DND-41 (cell line): Measurements from ENCODE around the gene TYMS.
"Not testable (repeated sequence)": the region's sequence is repeated elsewhere in the genome, so short reads cannot be mapped to it uniquely, and the experiment has no call there.

Experiments
- ATAC-seq: fragments of 200-7000 bp; cut with Tn5 transposase; 3 replicates; pipeline ENCODE4 v1.9.1; 2021; ENCODE audit warnings: low read depth; ENCODE audit not compliant: insufficient read depth
- DNase-seq: peaks from one replicate; pipeline ENCODE4 v3.0.0-alpha.2; 2020
- H2AFZ ChIP-seq: 2 replicates; pipeline ENCODE4 v1.6.0; 2012; ENCODE audit warnings: low read depth, low read length
- H3K27ac ChIP-seq: 2 replicates; pipeline ENCODE4 v1.5.1; 2012; ENCODE audit warnings: low read length, inconsistent platforms
- H3K27me3 ChIP-seq: fragments of 200-600 bp; sonication (generic); 2 replicates; pipeline ENCODE4 v1.6.0; 2012; ENCODE audit warnings: low read length, mild to moderate bottlenecking, inconsistent platforms; ENCODE audit not compliant: insufficient read depth, poor library complexity
- H3K36me3 ChIP-seq: 2 replicates; pipeline ENCODE4 v1.5.1; 2012; ENCODE audit warnings: low read length, inconsistent platforms; ENCODE audit not compliant: insufficient read depth
- H3K4me1 ChIP-seq: 2 replicates; pipeline ENCODE4 v1.5.1; 2012; ENCODE audit warnings: mild to moderate bottlenecking, low read length; ENCODE audit not compliant: insufficient read depth
- H3K4me2 ChIP-seq: 2 replicates; pipeline ENCODE4 v1.6.0; 2012; ENCODE audit warnings: mild to moderate bottlenecking, moderate library complexity, low read length, inconsistent platforms; ENCODE audit not compliant: insufficient read depth
- H3K4me3 ChIP-seq, 2 experiments: fragments of 200-600 bp in 1 of 2; shearing (Covaris generic) in 1 of 2; 2 replicates each; pipeline ENCODE4 v1.5.1; 2012 to 2016; ENCODE audit warnings: inconsistent platforms in 2 of 2, low read length in 2 of 2, mild to moderate bottlenecking in 2 of 2, low read depth in 1 of 2, moderate library complexity in 1 of 2
- H3K79me2 ChIP-seq: 2 replicates; pipeline ENCODE4 v1.6.0; 2012; ENCODE audit warnings: low read length, inconsistent platforms; ENCODE audit not compliant: insufficient read depth
- H3K9ac ChIP-seq: 2 replicates; pipeline ENCODE4 v1.6.0; 2012; ENCODE audit warnings: low read depth, mild to moderate bottlenecking, inconsistent platforms, low read length, moderate library complexity
- H3K9me3 ChIP-seq: 2 replicates; pipeline ENCODE4 v1.5.1; 2012; ENCODE audit warnings: low read length, moderate library complexity, mild to moderate bottlenecking, inconsistent platforms; ENCODE audit not compliant: insufficient read depth, severe bottlenecking
- H4K20me1 ChIP-seq: 2 replicates; pipeline ENCODE4 v1.6.0; 2012; ENCODE audit warnings: low read length; ENCODE audit not compliant: insufficient read depth
- EZH2 ChIP-seq: IDR thresholded peaks from 3 replicates; pipeline ENCODE4 v1.6.1; 2012; ENCODE audit warnings: borderline replicate concordance, low read depth, mild to moderate bottlenecking, moderate library complexity, low read length, inconsistent platforms; ENCODE audit not compliant: severe bottlenecking
- TF ChIP-seq, protein P1 (sequence below): IDR thresholded peaks from 2 replicates; pipeline ENCODE4 v1.5.1; 2012; ENCODE audit warnings: borderline replicate concordance, low read length, moderate library complexity, mild to moderate bottlenecking; ENCODE audit not compliant: poor library complexity, severe bottlenecking; ENCODE audit errors: extremely low read depth

The TYMS gene

DNA sequence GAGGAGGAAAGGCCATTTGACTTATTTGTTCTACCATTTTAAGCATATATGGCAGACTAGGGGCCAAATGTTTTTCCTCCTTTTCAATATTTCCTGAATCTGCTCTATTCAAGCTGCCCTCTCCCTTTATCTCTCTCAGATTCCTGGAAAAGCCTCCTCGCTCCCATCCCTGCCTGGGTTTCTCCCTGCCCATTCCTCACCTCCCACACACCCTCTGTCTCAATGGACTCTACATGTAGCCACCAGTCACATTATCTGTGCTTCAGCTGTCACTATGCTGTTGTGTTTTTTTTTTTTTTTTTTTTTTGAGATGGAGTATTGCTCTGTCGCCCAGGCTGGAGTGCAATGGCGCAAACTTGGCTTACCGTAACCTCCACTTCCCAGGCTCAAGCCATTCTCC lies 22.9 kb downstream of the TYMS start:
- H3K4me2 ChIP-seq = no peak overlapping the region
- TF ChIP-seq, protein P1, sequence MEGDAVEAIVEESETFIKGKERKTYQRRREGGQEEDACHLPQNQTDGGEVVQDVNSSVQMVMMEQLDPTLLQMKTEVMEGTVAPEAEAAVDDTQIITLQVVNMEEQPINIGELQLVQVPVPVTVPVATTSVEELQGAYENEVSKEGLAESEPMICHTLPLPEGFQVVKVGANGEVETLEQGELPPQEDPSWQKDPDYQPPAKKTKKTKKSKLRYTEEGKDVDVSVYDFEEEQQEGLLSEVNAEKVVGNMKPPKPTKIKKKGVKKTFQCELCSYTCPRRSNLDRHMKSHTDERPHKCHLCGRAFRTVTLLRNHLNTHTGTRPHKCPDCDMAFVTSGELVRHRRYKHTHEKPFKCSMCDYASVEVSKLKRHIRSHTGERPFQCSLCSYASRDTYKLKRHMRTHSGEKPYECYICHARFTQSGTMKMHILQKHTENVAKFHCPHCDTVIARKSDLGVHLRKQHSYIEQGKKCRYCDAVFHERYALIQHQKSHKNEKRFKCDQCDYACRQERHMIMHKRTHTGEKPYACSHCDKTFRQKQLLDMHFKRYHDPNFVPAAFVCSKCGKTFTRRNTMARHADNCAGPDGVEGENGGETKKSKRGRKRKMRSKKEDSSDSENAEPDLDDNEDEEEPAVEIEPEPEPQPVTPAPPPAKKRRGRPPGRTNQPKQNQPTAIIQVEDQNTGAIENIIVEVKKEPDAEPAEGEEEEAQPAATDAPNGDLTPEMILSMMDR = no peak
- TF ChIP-seq EZH2 = no peak
- no peaks in the 10 kb centered on the region for H3K9me3 ChIP-seq
- H3K79me2 ChIP-seq = no peaks in the 10 kb centered on the region
- peak overlapping the region; percentile 90 for H3K27ac ChIP-seq
- peaks cover 44% of the 10 kb centered on the region for H3K4me1 ChIP-seq
- no peak for ATAC-seq
- H4K20me1 ChIP-seq = 0 out of 2 replicates have a peak, but pooled peaks cover under 1% of the 10 kb centered on the region
- peaks cover 34% of the 10 kb centered on the region for H3K36me3 ChIP-seq
- no peaks in the 10 kb centered on the region for H3K27me3 ChIP-seq
- no peak overlapping the region for H3K4me3 ChIP-seq
- H3K9ac ChIP-seq = no peak overlapping the region; the same call in 1 of the 2 replicates
- no peak overlapping the region for H2AFZ ChIP-seq
- no peak for DNase-seq

DNA sequence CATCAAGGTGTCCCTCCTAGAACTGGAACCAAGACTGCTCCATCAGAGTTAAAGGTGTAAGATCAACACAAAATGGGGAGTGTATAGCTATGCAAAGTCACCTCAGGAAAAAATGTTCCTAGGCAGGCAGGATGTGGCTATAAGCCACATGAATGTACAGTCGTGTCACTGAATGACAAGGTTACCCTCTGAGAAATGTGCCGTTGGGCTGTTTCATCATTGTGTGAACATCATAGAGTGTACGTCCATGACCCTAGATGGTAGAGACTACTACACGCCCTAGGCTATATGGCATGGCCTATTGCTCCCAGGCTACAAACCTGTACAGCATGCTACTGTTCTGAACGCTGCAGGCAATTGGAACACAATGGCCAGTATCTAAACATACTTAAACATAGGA lies 24.5 kb downstream of the TYMS start:
- Histone ChIP-seq H3K36me3 (peaks cover 18% of the 10 kb centered on the region), H3K27ac (peak overlapping the region; percentile 90)

DNA sequence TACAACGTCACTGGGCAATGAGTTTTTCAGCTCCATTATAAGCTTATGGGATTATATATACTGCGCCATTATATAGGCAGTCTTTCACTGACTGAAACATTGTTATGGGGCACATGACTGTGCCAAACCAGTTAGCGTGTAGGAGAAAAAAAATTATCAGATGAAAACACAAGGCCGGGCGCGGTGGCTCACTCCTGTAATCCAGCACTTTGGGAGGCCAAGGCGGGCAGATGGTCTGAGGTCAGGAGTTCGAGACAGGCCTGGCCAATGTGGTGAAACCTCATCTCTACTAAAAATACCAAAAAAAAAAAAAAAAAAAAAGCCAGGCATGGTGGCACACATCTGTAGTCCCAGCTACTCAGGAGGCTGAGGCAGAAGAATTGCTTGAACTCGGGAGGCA lies 25.0 kb downstream of the TYMS start:
- DNase-seq (peak; percentile 54), ATAC-seq (peak; percentile 13; the same call in 2 of the 3 replicates)
- H3K4me2 ChIP-seq = peak overlapping the region; percentile 10; the same call in 1 of the 2 replicates
- H3K79me2 ChIP-seq, H3K4me3 ChIP-seq, H3K9me3 ChIP-seq, H4K20me1 ChIP-seq, H3K27me3 ChIP-seq: not testable (repeated sequence)
- peaks cover 14% of the 10 kb centered on the region; the same call in 1 of the 2 replicates for H3K36me3 ChIP-seq
- peak overlapping the region; percentile 66; the same call in 1 of the 2 replicates for H2AFZ ChIP-seq
- peak overlapping the region; percentile 90 for H3K27ac ChIP-seq
- H3K4me1 ChIP-seq = peaks cover 44% of the 10 kb centered on the region
- H3K9ac ChIP-seq = peak overlapping the region; percentile 48; the same call in 1 of the 2 replicates

More for the DNA sequence above, 24.5 kb downstream of the TYMS start:
- H3K9ac ChIP-seq = peak overlapping the region; percentile 48
- H4K20me1 ChIP-seq = no peaks in the 10 kb centered on the region
- H3K27me3 ChIP-seq = no peaks in the 10 kb centered on the region
- H3K4me3 ChIP-seq = peak overlapping the region in 1 of 2 experiments; percentile 16; a peak in 1 of 4 replicates
- TF ChIP-seq EZH2 = no peak
- TF ChIP-seq, protein P1 = no peak
- peak overlapping the region; percentile 39 for H3K4me2 ChIP-seq
- peaks cover 44% of the 10 kb centered on the region for H3K4me1 ChIP-seq
- ATAC-seq (peak; percentile 92), DNase-seq (peak; percentile 88)
- no peaks in the 10 kb centered on the region for H3K79me2 ChIP-seq
- H2AFZ ChIP-seq = peak overlapping the region; percentile 66
- no peaks in the 10 kb centered on the region for H3K9me3 ChIP-seq

DNA sequence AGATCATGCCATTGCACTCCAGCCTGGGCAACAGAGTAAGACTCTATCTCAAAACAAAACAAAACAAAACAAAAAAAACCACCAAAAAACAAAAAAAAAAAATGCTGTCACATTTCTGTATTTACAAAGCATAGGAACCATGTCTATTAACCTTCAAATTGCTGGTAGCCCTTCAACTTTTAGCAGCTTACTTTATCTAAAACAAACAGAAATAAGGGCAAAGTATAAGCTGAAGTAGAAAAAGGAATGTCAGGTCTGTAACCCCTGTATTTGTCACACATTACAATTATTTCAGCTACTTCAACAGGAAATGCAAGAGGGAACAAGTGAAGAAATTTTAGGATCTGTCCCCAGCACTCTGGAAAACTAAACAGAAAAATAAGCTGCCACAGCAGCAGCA lies 25.4 kb downstream of the TYMS start:
- Histone ChIP-seq H3K4me3 (no peak overlapping the region), H2AFZ (peak overlapping the region; percentile 51; the same call in 1 of the 2 replicates), H3K27ac (peak overlapping the region; percentile 90), H3K79me2 (no peaks in the 10 kb centered on the region), H3K9me3 (no peaks in the 10 kb centered on the region), H4K20me1 (no peaks in the 10 kb centered on the region), H3K9ac (peak overlapping the region; percentile 48), H3K4me1 (peaks cover 44% of the 10 kb centered on the region), H3K36me3 (peaks cover 11% of the 10 kb centered on the region; the same call in 1 of the 2 replicates), H3K27me3 (no peaks in the 10 kb centered on the region), H3K4me2 (no peak overlapping the region)
- TF ChIP-seq, protein P1 = no peak
- no peak for TF ChIP-seq EZH2
- DNase-seq = no peak
- no peak for ATAC-seq
